GM21367 (cell line): ENCODE measurements around the gene KRT72.
"Not testable (repeated sequence)": the region's sequence is repeated elsewhere in the genome, so short reads cannot be mapped to it uniquely, and the experiment has no call there.

ENCODE experiments used
- ATAC-seq: cut with Tn5 transposase; IDR thresholded peaks from one replicate; pipeline ENCODE4 v1.9.1; 2021; ENCODE audit not compliant: unreplicated experiment

The KRT72 gene

DNA sequence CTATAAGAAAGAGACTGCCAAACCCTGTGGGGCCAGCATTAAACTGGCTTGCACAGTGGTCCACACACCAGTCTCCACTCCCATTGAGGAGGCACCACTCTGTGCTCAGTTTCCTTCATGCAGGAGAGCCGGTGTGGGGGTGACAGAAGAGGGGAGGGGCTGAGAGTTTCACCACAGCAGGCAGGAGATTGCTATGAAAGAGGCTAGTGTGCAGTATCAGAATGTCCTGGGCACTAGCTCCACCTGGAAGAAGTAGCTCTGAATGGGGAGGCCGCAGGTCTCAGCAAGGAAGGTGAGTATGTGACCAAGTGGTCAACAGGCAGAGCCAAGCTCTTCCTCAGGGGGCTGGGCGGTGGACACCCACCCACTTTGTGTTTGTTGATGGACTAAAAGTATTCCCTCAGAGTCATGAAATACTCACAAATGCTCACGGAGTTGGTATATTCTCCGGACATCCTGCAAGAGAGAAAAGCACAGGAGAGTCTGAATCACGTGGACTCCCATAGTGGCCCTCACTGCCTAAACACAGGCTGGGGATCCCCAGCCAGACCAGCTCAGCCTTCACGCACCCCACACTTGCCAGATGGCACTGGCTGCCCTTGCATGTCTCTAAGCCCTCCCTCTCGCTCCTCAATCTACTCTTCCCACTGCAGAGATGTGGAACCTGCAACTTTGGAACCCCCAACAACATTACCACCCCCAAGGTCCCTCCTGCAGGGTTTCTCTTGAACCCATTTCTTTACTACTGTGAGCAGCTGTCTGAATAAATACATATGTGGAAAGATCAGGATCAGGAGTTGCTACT, 7.8 kb upstream of the KRT72 start:
- no peak for ATAC-seq

DNA sequence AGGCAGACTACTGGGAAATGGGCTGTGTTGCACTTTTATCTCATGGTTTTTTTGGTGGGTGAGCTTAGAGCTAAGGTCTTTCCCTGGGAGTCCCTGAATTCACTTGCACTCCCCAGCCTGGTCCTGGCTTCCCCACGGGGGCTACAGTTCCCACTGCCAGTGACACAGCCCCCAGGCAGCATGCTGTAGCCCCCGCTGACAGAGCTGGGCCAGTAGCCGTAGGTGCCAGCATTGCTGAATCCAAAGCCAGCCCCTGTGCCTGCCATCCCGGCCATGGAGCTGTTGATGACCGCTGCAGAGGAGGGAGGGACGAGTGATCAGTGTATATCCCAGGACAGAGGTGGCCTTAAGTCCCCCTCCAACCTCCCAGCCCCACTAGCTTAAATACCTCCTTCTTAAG, 6.9 kb upstream of the KRT72 start:
- no peak for ATAC-seq

DNA sequence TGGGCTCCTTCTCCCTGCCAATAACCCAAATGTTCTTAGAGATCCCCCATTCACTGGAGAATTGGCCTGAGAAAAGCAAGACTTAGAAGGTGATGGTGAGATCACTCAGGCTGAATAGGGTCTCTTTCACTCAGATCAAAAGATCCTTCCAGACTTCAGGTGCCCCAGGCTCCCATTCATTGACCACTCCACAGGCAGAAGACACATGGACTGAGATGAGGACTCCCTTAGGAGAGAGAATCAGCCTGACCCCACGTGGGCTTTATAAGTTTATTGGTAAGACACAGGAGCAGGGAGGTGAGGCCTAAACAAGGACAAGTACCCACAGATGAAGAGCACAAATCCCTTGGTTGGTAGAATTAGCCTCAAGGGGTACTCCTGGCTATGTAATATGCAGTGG, 6.1 kb upstream of the KRT72 start:
- ATAC-seq = no peak

DNA sequence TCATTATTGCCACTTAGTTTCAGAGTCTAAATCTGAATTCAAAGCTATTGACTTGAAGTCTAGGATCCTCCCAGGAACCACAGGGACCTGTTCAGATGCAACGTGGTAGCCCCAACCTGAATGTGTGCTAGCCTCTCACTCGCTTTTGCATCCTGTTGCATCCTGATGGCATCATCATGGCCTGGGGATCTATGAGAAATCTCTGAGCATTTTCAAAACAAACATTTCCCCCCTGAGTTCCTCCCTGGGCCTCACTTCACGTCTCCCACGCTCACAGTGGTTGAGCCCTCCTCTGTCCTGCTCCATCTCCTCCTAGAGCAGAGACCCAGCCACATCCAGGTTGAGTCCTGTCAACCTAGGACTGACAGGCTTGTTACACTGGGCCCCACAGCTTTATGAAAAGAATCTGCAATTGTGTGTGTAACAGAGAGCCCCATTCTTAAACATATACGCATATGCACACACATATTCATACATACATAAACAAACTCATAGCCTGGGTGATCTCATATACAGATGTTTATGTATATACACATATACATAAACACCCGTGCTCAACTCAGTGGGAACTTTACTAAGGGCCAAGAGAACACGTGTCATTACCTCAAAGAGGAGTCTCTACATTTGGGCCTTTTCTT, 5.4 kb upstream of the KRT72 start:
- ATAC-seq = no peak

DNA sequence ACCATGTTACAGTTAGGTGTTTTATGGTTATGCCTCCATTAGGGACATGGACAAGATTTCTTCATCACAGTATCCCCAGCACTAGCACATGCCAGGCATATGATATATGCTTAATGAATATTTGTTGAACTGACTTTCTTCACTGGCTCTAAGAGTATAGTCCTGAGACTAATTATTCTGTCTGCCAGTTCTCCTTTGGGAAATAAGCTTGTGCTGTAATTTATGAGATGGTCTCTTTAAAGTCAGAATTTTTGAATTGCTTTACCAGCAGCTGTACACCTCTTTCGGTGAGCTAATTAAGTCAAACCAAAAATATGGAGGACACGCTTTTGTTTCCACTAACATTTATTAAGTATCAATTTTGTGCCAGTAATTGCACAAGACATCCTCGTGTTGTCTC, 4.8 kb upstream of the KRT72 start:
- ATAC-seq = no peak

DNA sequence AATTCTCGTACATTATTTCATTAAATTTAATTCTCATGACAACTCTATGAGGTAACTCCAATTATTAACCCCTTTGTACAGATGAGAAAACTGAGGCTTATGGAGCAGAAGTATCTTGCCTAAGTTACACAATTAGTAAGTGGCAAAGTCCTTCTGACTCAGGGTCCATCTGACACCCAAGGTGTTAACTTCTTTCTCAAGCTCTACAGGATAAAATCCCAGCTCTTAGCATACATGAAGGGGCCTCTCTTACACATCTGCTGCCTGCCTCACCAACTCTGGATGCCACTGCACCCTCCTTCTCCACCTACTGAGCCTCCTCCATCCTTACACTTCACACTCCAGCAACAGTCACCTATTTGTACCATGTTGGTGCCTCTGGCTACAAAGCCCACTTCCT, 4.3 kb upstream of the KRT72 start:
- no peak for ATAC-seq

DNA sequence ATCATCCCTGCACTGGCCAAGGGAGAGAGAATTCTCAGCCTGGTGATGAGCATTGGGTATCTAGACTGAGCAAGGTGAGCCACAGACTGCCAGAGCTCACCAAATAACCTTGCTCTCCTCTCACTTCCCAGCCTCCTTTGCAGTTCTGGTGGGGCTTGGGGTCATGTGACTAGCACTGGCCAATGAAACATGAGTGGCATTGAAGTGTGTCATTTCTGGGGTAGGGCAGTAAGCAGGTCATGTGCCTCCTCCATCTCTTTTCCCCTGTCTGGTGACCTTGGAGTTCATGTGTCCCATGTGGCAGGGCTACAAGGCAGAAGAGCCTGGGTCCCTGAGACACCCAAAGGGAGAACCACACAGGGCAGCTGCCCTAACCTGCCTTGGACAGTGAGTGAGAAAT, 3.6 kb upstream of the KRT72 start:
- no peak for ATAC-seq

DNA sequence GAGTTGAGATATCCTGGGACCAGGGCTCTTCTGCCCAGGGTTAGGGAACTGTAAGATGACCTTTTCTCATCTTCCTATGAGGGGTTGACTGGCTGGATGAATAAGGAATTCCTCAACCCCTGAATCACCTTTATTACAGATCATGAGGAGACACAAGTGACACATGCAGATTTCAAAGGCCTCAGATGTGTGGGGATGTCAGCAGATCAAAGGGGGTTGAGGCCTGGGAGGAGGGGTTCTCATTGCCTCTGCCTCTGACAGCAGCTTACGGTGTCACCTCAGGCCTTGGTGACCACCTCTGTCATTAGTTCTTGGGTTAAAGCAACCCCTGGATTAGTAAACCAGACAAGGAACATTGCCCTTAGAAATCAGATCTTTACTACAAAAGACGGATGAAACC, 2.1 kb upstream of the KRT72 start:
- no peak for ATAC-seq

DNA sequence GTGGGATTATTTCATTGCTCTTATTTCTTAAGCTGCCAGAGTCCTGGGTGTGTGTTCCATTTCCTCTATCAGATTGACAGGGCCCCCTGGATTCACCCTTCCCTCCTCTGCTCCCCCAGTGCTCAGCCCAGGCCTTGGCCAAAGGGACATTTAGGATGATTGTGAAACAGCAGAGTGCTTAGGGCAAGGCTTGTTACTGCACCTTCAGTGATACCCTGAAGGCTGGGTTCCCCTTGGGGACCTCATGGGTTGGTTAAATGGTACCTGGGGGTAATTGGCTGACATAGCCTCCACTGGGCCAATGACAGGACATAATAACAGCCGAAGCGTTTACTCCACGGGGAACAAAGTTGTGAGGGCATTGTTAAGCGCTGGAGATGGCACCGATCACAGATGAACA, 1.3 kb upstream of the KRT72 start:
- no peak for ATAC-seq

DNA sequence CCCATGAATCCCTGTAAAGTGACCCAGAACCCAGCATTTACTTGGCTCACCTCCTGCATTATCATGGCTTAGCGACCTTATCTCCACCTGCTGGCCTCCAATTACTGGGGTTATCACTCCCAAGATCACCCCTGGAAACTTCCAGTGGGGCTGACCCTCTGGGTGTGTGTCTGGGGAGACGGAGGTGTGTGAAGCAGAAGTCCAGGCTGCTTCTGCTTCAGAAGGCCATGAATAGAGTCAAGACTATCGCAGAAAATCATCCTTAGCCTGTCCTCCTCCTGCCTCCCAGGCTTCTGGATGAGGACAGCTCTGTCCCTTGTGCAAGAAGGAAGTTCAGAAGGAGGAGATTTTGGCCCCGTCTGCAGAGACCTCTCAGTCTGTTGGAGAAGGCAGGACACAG, 408 bp upstream of the KRT72 start:
- no peak for ATAC-seq

DNA sequence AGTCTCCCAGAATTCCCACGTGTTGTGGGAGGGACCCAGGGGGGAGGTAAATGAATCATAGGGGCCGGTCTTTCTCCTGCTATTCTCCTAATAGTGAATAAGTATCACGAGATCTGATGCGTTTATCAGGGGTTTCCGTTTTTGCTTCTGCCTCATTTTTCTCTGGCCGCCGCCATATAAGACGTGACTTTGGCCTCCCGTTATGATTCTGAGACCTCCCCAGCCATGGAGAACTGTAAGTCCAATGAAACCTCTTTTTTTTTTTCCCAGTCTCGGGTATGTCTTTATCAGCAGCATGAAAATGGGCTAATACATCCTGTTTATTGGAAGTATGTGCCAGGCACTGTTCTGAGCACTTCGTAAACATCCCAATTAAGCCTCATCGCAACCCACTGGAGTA, 788 bp downstream of the KRT72 start:
- ATAC-seq = no peak

DNA sequence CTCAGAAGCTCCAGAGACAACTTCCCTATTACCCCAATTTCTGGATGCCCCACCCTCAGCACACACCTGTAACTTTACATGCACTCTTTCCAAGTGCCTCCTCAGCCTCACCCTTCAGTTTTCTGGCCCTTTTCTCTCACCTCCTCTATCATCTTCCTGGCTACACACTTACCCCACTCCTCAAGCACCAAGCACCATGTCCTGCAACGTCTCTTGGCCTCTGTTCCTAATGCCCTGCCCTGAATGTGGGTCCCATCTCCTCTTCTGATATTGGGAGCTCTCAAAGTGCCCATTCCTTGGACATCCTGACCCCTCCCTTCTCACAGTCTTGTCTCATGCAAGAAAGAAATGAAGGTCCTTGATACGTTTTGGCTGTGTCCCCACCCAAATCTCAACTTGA, 1.2 kb downstream of the KRT72 start:
- no peak for ATAC-seq

DNA sequence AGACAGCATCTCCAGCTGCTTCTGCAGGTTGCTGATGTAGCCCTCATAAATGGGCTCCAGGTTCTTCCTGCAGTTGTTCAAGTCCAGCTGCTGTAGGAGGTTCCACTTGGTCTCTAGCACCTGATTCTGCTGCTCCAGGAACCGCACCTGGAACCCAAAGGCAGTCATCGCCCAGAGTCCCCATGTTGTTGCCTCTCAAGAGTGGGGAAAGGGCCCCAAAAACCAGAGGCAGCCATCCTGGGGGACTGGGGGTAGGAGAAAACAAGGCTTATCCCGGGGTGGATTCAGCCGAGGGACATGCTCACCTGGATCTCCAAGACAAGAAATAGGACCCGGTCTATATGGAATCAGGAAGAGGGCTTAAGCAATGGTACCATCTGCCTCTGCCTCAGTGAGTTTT, 2.3 kb downstream of the KRT72 start:
- no peak for ATAC-seq

DNA sequence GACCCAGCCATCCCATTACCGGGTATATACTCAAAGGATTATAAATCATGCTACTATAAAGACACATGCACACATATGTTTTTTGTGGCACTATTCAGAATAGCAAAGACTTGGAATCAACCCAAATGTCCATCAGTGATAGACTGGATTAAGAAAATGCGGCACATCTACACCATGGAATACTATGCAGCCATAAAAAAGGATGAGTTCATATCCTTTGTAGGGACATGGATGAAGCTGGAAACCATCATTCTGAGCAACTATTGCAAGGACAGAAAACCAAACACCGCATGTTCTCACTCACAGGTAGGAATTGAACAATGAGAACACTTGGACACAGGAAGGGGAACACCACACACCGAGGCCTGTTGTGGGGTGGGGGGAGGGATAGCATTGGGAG, 7.0 kb downstream of the KRT72 start:
- not testable (repeated sequence) for ATAC-seq

DNA sequence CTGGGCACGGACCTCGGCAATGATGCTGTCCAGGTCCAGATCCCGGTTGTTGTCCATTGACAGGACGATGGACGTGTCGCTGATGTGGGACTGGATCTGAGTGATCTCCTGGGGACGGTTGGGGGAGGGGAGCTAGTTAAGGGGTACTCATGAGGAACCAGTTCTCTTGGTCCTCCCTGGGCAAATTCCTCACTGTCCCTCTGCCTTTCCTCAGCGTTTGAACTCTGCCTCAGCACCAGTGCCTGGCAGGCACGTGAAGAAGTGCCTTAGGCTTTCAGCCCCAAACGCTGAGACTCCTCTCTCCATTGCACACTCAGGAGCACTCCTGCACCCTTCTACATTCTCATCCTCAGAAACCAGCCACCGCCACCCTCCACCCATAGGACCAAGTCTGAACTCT, 9.7 kb downstream of the KRT72 start:
- ATAC-seq = no peak

DNA sequence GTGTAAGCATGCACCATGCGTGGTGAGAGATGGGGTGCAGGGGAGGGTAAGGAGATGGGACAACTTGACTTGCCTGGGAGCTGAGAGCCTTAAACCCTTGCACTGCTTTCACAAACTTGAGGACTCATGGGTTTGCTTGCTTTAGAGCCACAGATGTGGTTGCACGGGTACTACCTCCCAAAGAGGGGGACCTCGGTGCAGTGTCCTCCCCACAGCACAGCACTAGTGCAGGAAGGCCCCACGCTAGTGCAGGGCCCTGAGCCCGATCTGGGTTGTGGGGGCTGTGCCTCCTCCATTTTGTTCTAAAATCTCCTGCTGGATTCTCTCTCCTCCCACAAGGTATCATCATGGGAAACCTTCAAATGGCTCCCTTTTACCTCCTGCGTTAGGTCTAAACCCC, 11.2 kb downstream of the KRT72 start:
- ATAC-seq = no peak

DNA sequence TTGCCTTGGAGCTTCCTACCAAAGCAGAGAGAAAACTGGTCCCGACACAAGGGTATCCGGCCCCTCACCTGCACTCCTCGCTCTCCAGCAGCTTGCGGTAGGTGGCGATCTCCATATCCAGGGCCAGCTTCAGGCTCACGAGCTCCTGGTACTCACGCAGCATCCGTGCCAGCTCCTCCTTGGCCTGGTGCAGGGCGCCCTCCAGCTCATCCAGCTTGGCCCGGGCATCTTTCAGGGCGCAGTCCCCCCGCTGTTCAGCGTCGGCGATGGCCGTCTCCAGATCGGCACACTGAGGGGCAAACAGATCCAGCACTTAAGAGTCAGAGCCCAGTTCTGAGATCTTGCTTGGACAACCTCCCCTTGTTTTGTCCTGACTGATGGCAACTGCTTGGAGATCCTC, 13.7 kb downstream of the KRT72 start:
- ATAC-seq = no peak

DNA sequence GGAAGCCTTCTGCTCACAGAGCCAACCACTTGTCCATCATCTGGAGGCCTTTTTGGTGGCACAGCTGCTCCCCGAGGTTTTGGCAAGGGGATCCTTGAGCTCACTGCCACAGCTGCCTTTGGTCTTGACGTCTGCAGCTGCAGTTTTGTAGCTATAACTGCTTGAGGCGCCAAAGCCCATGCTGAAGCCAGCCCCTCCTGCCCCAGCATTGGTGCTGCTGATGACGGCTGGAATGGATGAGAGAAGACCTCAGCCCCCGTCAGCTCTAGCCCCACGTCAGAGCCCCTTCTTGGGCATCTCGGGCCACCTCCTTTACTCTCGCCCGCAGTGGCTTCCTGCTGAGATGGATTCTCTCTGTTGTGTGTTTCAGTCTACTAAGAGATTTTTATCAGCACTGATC, 15.3 kb downstream of the KRT72 start:
- no peak for ATAC-seq

DNA sequence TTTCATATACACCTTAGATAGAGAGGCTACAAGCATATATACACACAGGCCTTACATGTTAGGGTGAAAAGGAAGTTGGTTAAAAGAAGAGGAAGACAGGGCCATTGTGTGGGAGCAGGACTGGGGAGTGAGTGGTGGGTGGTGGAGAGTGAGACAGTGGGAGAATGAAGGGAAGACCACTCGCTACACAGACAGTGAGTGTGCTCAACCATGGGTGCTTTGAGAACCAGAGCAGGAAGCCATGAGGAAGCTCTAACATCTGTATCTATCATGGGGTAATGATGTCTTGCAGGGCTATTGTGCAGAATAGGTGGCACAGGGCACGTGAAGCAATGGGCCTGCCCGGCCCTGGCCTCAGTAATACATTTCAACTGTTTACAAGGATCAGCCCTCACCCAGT, 16.2 kb downstream of the KRT72 start:
- ATAC-seq = no peak

DNA sequence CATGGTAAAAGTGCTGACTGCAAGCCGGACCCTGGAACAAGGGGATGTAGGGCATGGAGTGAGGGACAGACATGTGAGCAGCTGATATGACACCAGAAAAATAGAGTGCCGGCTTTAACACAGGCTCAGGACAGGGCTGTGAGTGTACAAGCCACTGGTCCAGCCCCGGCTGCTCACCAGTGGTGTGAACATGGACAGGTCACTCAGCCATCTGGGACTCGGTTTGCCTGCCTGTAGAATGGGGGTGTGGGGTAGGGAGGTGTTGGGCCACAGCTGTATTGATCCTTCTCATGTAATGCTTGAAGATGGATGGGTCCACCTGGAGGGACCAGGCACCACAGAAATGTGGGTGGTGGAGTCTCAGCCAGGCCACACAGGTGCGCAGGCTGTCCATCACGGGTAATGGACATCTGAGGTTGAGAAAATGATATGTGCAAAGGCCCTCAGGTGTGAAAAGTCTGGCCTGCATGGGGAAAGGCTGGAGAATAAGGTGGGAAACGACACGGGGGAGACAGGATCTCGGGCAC, 17.0 kb downstream of the KRT72 start:
- ATAC-seq = no peak

DNA sequence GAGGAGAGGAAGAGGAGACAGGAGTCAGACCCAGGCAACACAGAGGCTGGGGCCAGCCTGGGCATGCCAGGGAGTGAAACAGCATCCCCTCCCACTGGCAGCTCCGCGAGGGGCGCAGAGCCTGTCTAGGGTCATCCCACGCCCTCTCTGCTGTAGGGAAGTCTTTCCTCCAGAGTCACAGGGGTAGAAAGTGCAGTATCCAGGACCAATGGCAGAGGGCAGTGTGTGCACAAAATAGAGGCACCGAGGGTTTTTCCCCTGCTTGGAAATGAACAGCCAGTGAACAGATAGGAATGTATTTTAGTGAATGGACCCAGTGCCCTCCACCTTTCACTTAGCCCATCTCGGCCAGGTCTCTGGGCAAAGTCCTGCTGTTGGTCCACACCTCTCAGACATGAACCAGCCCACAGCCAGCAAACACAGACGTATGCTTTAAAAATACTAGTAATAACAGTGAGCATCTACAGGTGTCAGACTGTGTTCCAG, 18.2 kb downstream of the KRT72 start:
- no peak for ATAC-seq

DNA sequence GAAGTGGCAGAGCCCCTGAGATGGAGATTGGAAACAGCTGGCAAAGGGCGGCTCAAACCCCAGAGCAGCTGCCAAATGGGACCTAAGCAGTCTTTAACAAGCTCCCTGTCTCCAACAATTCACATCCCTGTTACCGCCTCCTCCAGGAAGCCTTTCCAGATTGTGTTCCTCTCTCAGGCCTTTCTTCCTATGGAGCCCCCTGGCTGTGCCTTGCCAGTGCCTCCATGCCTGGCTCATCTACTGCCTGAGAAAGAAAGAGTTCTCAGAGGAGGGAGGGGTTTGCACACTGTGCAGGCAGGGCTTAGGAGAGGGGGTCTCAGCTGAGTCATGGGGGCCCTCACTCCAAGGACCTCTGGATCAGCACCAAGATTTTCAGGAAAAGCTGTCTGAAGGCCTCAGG, 18.8 kb downstream of the KRT72 start:
- ATAC-seq = no peak

DNA sequence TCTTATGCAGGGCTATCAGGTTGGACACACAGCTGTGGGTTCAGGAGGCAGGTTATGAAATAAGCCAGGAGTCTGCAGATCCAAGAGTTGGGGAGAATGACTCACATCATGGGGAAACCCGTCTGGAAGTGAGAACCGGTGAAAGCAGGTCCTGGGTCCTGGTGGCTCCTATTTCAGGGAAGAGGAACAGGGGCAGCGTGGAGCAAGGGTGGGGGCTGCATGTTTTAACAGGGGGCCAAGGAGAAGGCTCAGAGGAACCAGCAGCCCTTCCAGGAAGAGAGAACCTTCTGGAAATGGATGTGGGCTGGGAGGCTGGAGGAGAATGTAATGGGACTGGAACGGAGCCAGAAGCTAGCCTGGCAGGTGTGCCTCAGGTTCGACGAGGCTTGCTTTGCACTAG, 19.8 kb downstream of the KRT72 start:
- no peak for ATAC-seq
